ENCODE data around the gene KDM6A. TPM values are rescaled to one million over a fixed set of nuclear protein-coding genes. Genes with fewer than 3 reads are reported as not detected.

KDM6A gene
- polyA plus RNA-seq, 1 of the 3 experiments (the other 2 are of a cell fraction) = 7.4 TPM

DNA sequence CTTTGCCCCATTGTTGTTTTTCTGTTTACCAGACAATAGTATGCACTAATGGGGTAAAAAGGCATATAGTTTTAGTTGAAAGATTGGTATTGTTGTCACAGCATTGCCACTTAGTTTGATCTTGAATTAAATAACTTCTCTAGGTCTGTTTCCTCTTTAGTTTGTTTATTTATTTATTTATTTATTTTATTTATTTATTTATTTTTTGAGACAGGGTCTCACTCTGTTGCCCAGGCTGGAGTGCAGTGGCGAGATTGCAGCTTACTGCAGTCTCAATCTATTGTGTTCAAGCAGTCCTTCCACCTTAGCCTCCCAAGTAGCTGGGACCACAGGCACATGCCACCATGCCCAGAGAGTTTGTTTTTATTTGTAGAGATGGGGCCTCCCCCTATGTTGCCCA is 138.6 kb downstream of the KDM6A start (continued):
- TF ChIP-seq, protein P1, sequence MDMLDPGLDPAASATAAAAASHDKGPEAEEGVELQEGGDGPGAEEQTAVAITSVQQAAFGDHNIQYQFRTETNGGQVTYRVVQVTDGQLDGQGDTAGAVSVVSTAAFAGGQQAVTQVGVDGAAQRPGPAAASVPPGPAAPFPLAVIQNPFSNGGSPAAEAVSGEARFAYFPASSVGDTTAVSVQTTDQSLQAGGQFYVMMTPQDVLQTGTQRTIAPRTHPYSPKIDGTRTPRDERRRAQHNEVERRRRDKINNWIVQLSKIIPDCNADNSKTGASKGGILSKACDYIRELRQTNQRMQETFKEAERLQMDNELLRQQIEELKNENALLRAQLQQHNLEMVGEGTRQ (IDR thresholded peaks at IDR 0.05; ENCODE audit: borderline replicate concordance, low read depth, low read length) = no peak
- no peak for TF ChIP-seq EP300 (IDR thresholded peaks at IDR 0.05; ENCODE audit: borderline replicate concordance in 1 of 2, low read depth in 1 of 2, low read length in 1 of 2)
- TF ChIP-seq GATA2 (CRISPR knock-in tag; IDR thresholded peaks at IDR 0.05) = no peak
- TF ChIP-seq, protein P2, sequence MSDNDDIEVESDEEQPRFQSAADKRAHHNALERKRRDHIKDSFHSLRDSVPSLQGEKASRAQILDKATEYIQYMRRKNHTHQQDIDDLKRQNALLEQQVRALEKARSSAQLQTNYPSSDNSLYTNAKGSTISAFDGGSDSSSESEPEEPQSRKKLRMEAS (IDR thresholded peaks at IDR 0.05; ENCODE audit: low read depth) = no peak
- TF ChIP-seq TAF1 (IDR thresholded peaks at IDR 0.05; ENCODE audit: borderline replicate concordance, low read depth, low read length) = no peak
- TF ChIP-seq, protein P3, sequence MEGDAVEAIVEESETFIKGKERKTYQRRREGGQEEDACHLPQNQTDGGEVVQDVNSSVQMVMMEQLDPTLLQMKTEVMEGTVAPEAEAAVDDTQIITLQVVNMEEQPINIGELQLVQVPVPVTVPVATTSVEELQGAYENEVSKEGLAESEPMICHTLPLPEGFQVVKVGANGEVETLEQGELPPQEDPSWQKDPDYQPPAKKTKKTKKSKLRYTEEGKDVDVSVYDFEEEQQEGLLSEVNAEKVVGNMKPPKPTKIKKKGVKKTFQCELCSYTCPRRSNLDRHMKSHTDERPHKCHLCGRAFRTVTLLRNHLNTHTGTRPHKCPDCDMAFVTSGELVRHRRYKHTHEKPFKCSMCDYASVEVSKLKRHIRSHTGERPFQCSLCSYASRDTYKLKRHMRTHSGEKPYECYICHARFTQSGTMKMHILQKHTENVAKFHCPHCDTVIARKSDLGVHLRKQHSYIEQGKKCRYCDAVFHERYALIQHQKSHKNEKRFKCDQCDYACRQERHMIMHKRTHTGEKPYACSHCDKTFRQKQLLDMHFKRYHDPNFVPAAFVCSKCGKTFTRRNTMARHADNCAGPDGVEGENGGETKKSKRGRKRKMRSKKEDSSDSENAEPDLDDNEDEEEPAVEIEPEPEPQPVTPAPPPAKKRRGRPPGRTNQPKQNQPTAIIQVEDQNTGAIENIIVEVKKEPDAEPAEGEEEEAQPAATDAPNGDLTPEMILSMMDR (IDR thresholded peaks at IDR 0.05) = no peak

DNA sequence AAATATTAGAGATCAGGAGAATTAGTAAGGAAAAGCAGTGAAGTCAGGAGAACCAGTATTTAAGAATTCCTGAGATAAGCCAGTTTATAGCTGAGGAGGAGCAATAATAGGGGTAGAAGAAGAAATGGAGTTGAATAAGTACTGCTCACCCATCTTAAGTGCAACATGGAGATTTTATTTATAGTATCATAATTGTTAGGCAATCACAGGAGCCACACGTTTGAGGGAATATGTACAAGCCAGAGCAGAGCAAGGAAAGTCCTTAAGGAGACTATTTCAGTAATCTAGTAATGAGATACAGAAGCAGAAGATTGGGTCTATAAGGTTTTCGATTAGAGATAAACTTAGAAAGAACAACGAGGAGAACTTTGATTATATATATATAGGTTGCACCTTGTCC is 145.0 kb downstream of the KDM6A start:
- Histone ChIP-seq H3K27me3 (ENCODE audit: insufficient read depth) (no peaks in the 10 kb centered on the region), H4K20me1 (ENCODE audit: insufficient read depth) (no peaks in the 10 kb centered on the region; the same call in none of the 2 replicates), H3K9ac (no peak overlapping the region), H3K9me3 (no peaks in the 10 kb centered on the region), H3K4me1 (ENCODE audit: control insufficient read depth in 1 of 2, insufficient read depth in 2 of 2, low read depth in 1 of 2, low read length in 1 of 2) (no peaks in the 10 kb centered on the region), H2AFZ (ENCODE audit: low read depth) (no peak overlapping the region), H3K36me3 (replicated peaks in 1 of 2; ENCODE audit: control insufficient read depth in 1 of 2, insufficient read depth in 2 of 2, low read length in 1 of 2) (no peaks in the 10 kb centered on the region), H3K4me3 (ENCODE audit: low read depth in 2 of 2, low read length in 1 of 2) (no peak overlapping the region), H3K4me2 (no peak overlapping the region), H3K9me2 (no peaks in the 10 kb centered on the region), H3K79me2 (ENCODE audit: insufficient read depth) (peaks cover 41% of the 10 kb centered on the region), H3K27ac (ENCODE audit: low read depth in 2 of 2, low read length in 1 of 2) (no peak overlapping the region), H3F3A (replicated peaks; ENCODE audit: insufficient read depth) (no peaks in the 10 kb centered on the region)
- 95% methylated on average over 3 of the region's 3 CpGs for WGBS (ENCODE audit: low lambda C conversion rate)
- CTCF ChIA-PET = no interaction called here
- POLR2A ChIA-PET = no interaction called here
- no peak for DNase-seq
- TF ChIP-seq RXRA (IDR thresholded peaks at IDR 0.05; ENCODE audit: borderline replicate concordance, low read depth) = no peak
- TF ChIP-seq NRF1 (IDR thresholded peaks at IDR 0.05; ENCODE audit: low read depth, low read length) = no peak
- TF ChIP-seq MEF2A (IDR thresholded peaks at IDR 0.05; ENCODE audit: borderline replicate concordance, low read depth) = no peak
- TF ChIP-seq, protein P4, sequence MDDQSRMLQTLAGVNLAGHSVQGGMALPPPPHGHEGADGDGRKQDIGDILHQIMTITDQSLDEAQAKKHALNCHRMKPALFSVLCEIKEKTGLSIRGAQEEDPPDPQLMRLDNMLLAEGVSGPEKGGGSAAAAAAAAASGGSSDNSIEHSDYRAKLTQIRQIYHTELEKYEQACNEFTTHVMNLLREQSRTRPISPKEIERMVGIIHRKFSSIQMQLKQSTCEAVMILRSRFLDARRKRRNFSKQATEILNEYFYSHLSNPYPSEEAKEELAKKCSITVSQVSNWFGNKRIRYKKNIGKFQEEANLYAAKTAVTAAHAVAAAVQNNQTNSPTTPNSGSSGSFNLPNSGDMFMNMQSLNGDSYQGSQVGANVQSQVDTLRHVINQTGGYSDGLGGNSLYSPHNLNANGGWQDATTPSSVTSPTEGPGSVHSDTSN (IDR thresholded peaks at IDR 0.05) = no peak
- TF ChIP-seq, protein P5, sequence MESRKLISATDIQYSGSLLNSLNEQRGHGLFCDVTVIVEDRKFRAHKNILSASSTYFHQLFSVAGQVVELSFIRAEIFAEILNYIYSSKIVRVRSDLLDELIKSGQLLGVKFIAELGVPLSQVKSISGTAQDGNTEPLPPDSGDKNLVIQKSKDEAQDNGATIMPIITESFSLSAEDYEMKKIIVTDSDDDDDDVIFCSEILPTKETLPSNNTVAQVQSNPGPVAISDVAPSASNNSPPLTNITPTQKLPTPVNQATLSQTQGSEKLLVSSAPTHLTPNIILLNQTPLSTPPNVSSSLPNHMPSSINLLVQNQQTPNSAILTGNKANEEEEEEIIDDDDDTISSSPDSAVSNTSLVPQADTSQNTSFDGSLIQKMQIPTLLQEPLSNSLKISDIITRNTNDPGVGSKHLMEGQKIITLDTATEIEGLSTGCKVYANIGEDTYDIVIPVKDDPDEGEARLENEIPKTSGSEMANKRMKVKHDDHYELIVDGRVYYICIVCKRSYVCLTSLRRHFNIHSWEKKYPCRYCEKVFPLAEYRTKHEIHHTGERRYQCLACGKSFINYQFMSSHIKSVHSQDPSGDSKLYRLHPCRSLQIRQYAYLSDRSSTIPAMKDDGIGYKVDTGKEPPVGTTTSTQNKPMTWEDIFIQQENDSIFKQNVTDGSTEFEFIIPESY (IDR thresholded peaks at IDR 0.05; ENCODE audit: borderline replicate concordance, low read depth) = no peak
